Mammary epithelial cell (primary cell): Measurements from ENCODE around the gene C12orf56.

Experiments used
- CTCF ChIP-seq, 2 donors: IDR thresholded peaks in 1 of 2; conservative IDR thresholded peaks in 1 of 2; 2 replicates each; pipeline ENCODE4 v1.5.1; 2011 to 2012; ENCODE audit warnings: inconsistent platforms in 2 of 2, low read length in 2 of 2, mild to moderate bottlenecking in 2 of 2, control low read depth in 1 of 2, low read depth in 1 of 2; ENCODE audit not compliant: insufficient read depth in 1 of 2; ENCODE audit errors: extremely low read depth in 1 of 2
- EZH2 ChIP-seq: IDR thresholded peaks from 2 replicates; pipeline ENCODE4 v1.6.1; 2012; ENCODE audit warnings: low read length, inconsistent platforms, borderline replicate concordance

GRCh38 chr12:64232196-64232595 lies 158.4 kb downstream of the C12orf56 start:
- TF ChIP-seq CTCF (conservative IDR thresholded peaks at IDR 0.05 in 1 of 2, IDR thresholded peaks at IDR 0.05 in 1 of 2; ENCODE audit: extremely low read depth in 1 of 2, insufficient read depth in 1 of 2, low read depth in 1 of 2, low read length in 2 of 2), result no peak
- no peak for TF ChIP-seq EZH2
